G401.6 (cell line): ENCODE data around the gene TRMT13.
A peak's percentile ranks its signal among the peaks of the same experiment; 100 is the strongest.

Source experiments
- FAIRE-seq: peaks from 2 replicates; lab custom pipeline; 2012; peaks lifted over from hg19 to GRCh38; lab: Jason Lieb, UNC

The TRMT13 gene, protein sequence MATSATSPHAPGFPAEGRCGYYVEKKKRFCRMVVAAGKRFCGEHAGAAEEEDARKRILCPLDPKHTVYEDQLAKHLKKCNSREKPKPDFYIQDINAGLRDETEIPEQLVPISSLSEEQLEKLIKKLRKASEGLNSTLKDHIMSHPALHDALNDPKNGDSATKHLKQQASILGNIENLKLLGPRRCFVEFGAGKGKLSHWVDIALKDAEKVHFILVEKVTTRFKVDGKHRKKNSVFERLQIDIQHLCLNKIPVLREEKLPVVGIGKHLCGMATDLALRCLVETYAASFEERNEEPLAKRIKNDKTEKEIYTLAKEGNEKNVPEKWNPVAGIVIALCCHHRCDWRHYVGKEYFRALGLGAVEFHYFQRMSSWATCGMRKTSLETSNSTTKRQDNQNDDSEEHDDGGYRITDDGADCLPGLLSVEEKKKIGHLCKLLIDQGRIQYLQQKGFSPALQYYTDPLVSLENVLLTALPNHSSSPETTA

DNA sequence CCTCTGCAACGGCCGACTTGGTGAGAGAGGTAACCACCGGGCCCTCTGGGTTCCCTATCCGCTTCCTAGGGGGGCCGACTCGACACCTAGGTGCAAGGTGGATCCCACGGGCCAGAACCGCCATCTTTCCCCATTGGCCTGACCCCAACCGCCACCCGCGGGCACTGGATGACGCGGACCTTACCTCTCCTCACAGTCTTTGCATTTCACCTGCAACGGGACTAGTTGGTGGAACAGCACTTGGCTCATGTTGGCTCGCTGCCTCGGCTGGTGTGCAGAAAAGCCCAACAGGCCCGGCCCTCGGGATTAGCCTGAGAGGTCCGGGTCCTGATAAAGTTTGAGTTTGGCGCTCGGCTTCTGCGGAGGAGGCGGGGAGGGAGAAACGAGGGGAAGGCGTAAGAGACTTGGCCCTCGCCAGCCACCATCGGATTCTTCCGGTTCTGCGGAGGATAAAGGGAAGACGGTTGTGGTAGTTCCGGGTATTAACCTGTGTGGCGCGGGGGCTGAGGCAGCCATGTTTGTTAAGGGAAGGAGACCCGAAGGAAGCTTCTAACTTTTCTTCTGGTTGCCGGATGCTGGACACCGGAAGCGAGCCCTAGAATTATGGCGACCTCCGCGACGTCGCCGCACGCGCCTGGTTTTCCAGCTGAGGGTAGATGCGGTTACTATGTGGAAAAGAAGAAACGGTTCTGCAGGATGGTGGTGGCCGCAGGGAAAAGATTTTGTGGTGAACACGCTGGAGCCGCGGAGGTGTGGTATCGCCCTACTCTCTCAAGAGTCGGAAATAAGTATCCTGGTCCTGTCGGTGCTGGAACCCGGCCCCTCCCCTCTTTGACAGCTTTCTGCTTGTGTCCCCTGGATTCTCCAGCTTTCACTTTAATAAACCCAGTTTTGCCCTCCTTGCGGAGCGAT lies at the start of gene TRMT13, which contains the start of gene SASS6:
Gene TRMT13 (plus strand): TSS at position 598 of the 912 bp plus-strand sequence. CDS start 6 bp downstream, at position 604.
Gene SASS6 (minus strand): TSS at position 365 of the 912 bp plus-strand sequence. CDS start 116 bp downstream, at position 249.
- peak; percentile 98 for FAIRE-seq

DNA sequence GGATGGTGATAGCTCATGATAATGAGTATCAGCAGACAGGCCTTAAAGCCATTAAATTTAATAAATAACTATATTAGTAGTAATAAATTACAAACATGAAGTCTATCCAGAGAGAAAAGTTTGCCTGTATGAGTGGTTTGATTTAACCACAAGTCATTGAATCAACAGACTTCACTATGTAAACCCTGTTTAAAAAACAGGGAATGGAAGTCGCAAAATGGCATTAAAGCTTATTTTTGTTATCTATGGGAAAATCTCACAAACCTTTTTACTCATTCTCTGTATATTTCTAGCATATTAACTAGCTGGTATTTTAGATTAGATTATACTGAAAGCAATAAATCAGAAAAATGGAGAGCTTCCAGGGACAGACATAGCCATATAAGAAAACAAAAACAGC lies 45.6 kb upstream of the TRMT13 start:
- no peak for FAIRE-seq

DNA sequence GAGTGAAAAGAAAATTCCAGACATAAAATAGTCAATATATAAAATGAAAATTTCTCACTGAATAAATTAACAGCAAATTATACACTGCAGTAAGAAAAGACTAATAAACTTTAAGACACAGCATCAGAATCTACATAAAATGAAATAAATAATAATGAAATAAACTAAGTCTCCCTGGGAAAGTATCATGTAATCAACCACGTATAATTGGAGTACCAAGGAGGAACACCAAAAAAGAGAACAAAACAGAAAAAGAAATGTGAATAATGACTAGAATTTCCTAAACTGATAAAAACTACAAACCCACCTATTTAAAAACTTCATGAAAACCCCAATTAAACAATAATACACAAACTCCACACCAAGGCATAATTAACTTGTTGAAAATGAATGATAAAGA lies 43.9 kb upstream of the TRMT13 start:
- peak; percentile 59 for FAIRE-seq

DNA sequence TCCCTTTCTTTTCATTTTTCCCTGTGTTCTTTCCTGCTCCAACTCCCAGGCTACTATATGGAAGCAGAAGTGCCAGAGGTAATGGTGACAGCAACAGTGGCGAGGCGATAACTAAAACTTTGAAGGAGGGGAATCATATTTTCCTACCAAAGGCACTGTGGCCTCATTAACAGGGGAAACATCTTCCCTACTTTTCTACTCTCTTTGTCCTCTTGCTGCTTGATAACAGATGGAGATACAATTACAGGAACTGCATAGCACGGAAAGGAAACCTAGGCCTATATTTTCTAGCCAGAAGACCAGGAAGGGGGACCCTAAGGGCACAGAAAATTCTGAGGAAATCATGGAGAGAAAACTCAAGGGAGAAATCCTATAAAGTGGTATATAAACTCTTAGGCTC lies 42.5 kb upstream of the TRMT13 start:
- FAIRE-seq, result no peak

DNA sequence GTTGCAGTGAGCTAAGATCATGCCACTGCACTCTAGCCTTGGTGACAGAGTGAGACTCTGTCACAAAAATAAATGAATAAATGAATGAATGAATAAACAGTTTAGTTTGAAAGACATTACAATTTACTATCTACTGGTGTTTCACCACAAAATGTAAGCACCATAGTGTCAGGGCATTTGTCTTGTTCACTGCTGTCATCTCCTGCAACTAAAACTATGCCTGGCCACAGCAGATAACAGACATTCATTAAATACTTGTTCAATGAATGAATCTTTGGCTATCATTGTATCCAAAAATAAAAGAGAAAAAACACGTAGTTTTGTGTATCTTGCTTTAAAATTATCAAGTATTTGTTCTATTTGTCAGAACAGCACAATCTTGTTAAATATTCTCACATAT lies 32.8 kb upstream of the TRMT13 start:
- no peak for FAIRE-seq

DNA sequence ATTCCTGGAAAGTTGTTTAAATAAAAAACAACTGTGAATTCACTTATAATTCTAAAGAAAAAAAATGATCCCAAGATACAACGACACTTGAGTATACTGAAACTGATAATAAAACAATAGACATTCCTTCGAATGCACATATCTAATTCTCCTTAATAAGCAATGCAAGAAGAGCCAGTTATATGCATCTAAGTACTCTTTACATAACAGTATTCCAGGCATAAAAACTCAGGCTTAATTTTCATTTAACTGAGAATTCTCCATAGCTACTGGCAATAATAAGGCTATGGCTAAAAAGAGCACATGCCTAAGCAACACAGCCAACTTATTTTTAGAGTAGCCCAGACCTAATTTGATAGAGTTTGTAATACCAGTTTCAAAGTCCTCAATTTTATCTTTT lies 31.4 kb upstream of the TRMT13 start:
- no peak for FAIRE-seq

DNA sequence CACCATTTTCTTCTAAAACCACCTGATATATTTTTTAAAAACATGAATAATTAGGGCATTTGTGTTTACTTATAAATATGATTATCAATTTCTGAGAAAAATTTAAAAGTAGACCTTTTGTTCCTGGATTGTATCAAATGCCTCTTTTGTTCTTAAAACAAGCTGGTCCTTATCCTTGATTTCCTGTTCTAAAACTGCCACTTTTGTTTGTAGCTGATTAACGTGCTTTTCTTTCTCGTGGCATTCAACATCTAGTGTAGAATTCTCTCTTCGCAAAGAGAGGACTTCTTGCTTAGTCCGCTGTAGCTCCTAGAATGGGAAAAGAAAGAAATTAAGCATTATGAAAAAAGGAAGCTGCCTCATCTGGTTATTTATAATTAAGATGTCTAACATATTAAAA lies 25.3 kb upstream of the TRMT13 start:
- no peak for FAIRE-seq

DNA sequence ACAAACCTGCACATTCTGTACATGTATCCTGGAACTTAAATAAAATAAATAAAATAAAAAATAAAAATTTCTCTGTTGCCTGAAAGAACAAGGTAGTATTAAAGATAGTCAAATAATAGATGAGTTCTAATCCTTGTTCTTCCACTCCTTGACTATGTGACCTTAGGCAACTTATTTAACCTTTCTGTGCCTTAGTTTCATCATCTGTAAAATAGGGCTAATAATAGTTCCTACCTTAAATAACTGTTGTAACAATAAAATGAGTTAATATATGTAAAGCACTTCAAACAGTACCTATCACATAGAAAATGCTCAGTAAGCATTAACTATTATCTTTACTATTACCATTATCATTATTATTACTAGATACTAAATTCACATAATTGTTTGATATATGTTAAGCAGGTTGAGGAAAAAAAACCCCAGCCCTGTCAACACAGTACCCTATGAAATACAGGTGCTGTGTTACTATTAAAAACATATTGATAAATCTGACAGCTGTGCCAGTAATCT lies 23.4 kb upstream of the TRMT13 start:
- no peak for FAIRE-seq

DNA sequence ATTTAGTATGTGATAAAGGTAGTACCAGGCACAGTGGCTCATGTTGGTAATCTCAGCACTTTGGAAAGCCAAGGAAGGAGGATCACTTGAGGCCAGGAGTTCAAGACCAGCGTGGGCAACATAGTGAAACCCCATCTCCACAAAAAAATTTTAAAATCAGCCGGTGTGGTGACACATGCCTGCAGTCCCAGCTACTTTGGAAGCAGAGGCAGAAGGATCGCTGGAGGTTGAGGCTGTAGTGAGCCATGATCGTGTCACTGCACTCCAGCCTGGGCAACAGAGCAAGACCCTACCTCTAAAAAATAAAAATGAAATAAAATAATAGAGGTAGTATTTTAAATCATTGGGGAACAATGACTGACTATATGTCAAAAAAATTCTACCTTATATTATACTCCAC lies 17.4 kb upstream of the TRMT13 start:
- no peak for FAIRE-seq

DNA sequence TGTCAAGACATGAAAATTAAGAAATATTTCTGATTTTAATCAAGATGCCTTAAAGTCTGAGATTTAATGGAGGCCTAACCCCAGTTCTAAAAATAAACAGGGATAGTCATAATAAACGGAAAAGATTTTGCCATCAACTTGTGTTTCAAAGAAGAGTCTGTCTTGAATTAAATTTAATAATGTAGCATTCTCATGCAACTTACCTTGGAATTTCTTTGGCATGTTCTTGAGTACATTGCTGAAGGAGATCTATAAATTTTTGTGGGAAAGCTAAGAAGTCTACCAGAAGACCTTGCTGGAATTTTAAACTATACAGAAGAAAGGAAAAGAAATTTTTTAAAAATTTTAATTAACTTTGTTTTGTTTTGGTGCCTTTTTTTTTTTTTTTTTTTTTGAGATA lies 10.8 kb upstream of the TRMT13 start:
- FAIRE-seq, result no peak

DNA sequence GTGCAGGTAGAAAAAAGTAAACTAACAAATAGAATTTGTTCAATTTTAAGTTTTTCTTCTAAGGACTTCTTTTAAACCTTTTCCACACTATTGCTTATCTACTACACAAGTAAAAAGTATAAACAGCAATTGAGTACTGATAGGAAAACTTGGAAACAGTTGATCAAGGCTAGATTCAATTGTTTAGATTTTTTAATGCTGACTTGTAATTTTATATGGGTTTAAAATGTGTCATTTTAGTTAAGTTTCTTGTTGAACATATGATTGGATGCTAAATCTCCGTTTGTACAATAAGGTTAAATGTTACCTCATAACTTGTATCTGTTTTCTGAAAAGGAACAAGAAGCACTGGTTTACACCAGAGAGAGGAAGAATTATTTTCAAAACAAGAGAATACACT lies 5.7 kb upstream of the TRMT13 start:
- no peak for FAIRE-seq

DNA sequence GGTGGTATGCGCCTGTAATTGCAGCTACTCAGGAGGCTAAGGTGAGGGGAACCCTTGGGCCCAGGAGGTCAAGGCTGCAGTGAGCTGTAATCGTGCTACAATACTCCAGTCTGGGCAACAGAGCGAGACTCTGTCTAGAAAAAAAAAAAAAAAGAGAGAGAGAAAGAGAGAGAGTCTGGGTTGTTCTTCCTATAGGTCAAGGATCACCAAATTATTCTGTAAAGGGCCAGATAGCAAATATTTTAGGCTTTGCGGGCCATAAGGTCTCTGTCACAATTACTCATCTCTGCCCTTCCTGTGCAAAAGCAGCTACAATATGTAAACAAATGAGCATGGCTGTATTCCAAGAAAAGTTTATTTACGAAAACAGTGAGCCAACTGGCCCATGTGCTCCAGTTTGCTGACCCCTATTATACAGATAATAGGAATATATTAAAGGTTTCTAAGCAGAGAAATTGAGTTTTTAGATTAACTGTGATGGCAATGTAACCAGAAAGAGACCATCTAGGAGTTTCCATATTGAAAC lies 2.3 kb upstream of the TRMT13 start:
- no peak for FAIRE-seq

DNA sequence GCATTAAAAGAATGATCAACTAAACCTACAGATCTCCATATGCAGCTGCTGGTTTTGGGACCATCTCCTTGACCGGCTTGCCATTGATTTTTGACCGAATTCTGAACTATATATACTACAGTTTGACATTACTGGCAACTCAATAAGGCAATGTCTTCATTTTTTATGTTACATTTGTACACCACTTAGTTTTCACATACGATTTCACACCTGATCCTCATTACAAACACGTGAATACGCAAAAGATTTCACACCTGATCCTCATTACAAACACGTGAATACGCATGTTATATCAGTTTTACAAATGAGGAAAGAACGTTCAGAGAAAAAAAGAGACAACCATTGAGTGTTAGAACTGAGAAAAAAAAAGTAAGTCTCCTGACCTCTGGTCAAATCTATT lies 1.3 kb upstream of the TRMT13 start:
- no peak for FAIRE-seq

DNA sequence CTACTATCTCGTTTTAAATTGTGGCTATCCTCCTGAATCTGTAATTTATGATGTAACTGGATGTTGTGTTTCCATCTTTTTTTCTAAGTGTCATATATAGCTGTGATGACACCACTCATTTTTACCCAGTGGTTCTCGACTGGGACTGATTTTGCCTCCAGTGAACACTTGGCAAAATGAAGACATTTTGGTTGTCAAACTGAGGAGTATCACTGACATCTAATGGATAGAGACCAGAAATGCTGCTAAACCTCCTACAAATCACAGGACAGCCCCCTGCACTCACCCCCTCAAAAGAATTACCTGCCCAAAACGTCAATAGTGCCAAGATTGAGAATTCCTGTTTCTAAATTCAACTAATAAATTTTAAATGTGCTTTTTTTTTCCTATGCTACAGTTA lies 1.9 kb downstream of the TRMT13 start:
- FAIRE-seq, result no peak

DNA sequence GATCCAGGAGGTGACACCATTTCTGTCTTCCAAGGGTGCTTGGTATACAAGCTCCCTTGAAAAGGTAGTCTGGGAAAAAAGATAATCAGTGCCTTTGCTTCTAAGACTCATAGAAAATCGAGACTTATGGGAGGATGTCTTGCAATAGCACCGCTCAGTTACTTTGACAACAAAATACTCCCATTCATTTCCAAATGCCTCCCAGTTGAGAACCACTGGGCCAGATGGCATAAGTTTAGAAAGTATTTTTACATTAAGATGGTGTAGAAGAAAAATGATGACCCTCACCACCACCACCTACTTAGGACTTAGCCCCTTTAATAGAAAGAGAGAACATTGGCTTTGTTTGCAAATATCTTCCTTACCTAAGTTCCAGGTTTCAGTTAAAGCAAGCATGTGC lies 4.6 kb downstream of the TRMT13 start:
- no peak for FAIRE-seq

DNA sequence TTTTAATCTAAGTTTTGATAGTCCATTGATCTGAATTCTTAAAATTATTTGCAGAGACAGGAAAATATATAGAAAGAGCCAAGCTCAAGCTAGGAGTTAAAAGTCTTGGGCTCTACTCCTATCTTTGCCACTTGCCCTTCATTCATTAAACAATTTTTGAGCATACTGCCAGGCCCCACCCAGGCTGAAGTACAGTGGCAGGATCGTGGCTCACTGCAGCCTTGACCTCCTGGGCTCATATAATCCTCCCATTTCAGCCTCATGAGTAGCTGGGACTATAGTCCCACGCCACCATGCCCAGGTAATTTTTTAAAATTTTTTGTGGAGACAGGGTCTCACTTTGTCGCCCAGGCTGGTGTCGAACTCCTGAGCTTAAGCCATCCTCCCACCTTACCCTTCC lies 8.2 kb downstream of the TRMT13 start:
- no peak for FAIRE-seq

DNA sequence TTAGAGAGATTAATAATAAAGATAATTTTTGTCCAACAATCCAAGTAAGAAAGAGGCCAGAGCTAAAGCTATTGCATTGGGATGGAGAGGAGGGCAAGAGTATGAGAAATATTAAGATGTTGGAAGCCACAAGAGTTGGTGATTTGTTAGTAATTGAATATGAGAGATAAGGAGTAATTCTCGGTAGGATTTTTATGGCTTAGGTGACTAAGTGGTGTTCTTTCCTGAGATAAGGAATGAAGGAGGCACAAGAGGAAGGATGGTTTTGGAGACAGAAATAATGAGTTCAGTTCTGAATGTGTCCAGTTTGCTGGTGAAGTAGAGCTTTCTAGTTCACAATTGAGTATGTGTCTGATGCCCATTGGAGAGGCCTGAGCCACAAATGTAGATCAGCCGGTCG lies 9.4 kb downstream of the TRMT13 start:
- no peak for FAIRE-seq

DNA sequence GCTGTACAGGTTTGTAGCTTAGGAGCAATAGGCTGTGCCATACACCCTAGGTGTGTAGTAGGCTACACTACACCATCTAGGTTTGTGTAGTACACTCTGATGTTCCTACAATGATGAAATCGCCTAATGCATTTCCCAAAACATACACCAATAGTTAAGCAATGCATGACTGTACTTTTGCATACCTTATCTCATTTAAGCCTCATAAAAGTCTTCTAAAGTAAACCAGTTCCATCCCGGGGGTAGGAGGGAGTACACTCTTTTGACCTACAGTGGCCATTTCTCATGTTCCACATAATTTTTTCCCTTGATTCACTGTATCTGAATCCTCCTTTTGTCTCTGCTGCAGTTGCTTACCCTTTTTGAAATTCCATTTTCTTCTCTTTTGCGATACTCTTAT lies 12.2 kb downstream of the TRMT13 start:
- FAIRE-seq, result no peak

DNA sequence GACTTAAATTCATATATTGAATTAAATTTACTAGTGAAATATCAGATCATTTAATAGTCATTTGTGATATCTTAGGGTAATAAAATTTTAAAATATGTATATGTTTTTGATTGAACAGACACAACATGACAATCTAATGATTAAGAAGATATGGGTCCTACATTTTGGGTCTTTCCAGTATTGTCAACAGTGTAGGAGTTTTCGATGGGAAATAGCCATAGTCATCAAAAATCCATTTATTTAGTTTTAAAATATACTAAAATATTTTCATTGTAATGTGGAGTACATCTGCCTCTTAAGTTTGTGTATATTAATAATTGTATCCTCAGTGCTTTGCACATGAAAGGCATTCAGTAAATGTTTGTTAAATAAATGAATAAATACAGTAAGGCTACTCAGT lies 14.0 kb downstream of the TRMT13 start:
- FAIRE-seq, result no peak

DNA sequence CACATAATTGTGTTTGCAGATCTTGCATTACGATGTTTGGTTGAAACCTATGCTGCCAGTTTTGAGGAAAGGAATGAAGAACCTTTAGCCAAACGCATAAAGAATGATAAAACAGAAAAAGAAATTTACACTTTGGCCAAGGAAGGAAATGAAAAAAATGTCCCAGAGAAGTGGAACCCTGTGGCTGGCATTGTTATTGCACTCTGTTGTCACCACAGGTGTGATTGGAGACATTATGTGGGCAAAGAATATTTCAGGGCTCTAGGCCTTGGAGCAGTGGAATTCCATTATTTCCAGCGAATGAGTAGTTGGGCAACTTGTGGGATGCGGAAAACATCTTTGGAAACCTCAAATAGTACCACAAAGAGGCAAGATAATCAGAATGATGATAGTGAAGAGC lies 14.9 kb downstream of the TRMT13 start:
- no peak for FAIRE-seq

DNA sequence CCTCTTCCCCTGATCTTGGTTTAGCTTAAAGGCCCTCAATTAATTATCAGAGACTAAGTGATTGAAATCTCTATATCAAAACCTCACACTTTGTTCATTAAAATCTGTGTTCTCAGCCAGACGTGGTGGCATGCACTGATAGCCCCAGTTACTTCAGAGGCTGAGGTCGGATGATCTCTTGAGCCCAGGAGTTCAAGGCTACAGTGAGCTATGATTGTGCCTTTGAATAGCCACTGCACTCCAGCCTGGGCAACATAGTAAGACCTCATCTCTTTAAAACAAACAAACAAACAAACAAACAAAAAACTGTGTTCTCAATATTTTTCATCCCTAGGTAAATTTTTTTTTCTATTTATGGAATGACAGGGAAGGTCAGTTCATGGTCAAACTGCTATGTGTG lies 18.7 kb downstream of the TRMT13 start:
- no peak for FAIRE-seq

DNA sequence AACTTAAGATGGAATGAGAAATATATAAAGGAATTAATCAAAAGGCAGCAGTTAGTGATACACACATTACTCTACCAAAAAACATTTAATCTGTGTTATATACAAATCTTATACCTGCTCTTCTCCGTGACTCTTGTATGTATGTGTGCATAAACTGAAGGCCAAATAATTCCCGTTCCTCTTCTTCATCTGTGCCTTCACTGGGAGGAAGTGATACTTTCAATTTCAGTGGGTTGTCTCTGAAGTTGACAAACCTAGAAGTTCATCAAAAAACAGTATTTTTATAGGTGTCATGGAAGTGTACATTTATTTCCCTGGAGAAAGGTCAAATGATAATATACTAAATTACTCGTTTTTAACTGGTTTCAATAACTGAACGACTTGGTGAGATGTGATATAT lies 19.3 kb downstream of the TRMT13 start:
- no peak for FAIRE-seq

DNA sequence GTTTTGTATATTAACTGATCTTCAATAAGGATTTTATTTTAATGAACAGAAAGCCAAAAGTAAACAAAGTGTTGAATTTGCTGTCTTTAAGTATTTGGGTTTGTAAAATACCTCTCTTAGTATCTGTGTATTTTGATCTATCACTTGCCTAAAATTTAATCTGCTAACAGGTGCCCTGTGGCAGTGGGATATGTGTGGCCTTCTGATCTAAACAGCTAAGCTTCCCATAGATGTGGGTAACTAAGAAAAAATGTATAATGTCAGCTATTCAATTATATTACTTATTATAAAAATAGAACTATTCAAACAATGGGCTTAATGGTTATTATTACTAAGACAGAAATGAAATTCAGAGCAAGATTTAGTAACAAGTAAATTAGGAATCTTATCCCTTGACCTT lies 29.9 kb downstream of the TRMT13 start:
- FAIRE-seq, result peak; percentile 23
